NCI-H510A treated with DMSO at 0.1 percent for 48 hours (cell line): ENCODE measurements around the gene WDR73.
A peak's percentile ranks its signal among the peaks of the same experiment; 100 is the strongest.
"Not testable (repeated sequence)": the region's sequence is repeated elsewhere in the genome, so short reads cannot be mapped to it uniquely, and the experiment has no call there.

Experiments
- DNase-seq: peaks from one replicate; lab custom pipeline; 2025; lab: John Stamatoyannopoulos, UW

WDR73 gene

GRCh38 chr15:84653910-84654688 lies at the start of gene WDR73:
Gene WDR73 (minus strand): TSS chr15:84654283. CDS start chr15:84654274, 9 bp downstream.
- peak; percentile 48 for DNase-seq

GRCh38 chr15:84703808-84704207 lies 49.7 kb upstream of the WDR73 start:
- DNase-seq: no peak

- DNase-seq: no peak
Measured at GRCh38 chr15:84702961-84703482, 48.9 kb upstream of the WDR73 start.

- no peak for DNase-seq
Measured at GRCh38 chr15:84699538-84700191, 45.6 kb upstream of the WDR73 start.

- DNase-seq: no peak
Measured at GRCh38 chr15:84697236-84697990, 43.3 kb upstream of the WDR73 start.

- no peak for DNase-seq
Measured at GRCh38 chr15:84696757-84697156, 42.7 kb upstream of the WDR73 start.

- DNase-seq: no peak
Measured at GRCh38 chr15:84690342-84690741, 36.3 kb upstream of the WDR73 start.

- DNase-seq: no peak
Measured at GRCh38 chr15:84689858-84690257, 35.8 kb upstream of the WDR73 start.

- not testable (repeated sequence) for DNase-seq
Measured at GRCh38 chr15:84686446-84686845, 32.4 kb upstream of the WDR73 start.

- no peak for DNase-seq
Measured at GRCh38 chr15:84685304-84685703, 31.2 kb upstream of the WDR73 start.

- DNase-seq: no peak
Measured at GRCh38 chr15:84684092-84684491, 30.0 kb upstream of the WDR73 start.

- DNase-seq: no peak
Measured at GRCh38 chr15:84681831-84682230, 27.7 kb upstream of the WDR73 start.

- DNase-seq: no peak
Measured at GRCh38 chr15:84671211-84671610, 17.1 kb upstream of the WDR73 start.

- no peak for DNase-seq
Measured at GRCh38 chr15:84669726-84670125, 15.6 kb upstream of the WDR73 start.

GRCh38 chr15:84668221-84668982 lies 14.3 kb upstream of the WDR73 start:
- no peak for DNase-seq

- no peak for DNase-seq
Measured at GRCh38 chr15:84666373-84666772, 12.3 kb upstream of the WDR73 start.

- DNase-seq: no peak
Measured at GRCh38 chr15:84661001-84661400, 6.9 kb upstream of the WDR73 start.

- DNase-seq: no peak
Measured at GRCh38 chr15:84659904-84660781, 6.1 kb upstream of the WDR73 start.

- no peak for DNase-seq
Measured at GRCh38 chr15:84658788-84659411, 4.8 kb upstream of the WDR73 start.

- DNase-seq: peak; percentile 66
Measured at GRCh38 chr15:84658080-84658787, 4.2 kb upstream of the WDR73 start, which contains the start of gene NMB. Gene NMB (minus strand): TSS chr15:84658199. CDS start chr15:84658152, 47 bp downstream.
